Spinal cord (tissue), 10 donors: ENCODE measurements around the gene ARHGAP31. TPM values are rescaled to one million over a fixed set of nuclear protein-coding genes. Genes with fewer than 3 reads are reported as not detected.
"Not testable (repeated sequence)": the region's sequence is repeated elsewhere in the genome, so short reads cannot be mapped to it uniquely, and the experiment has no call there.

Source experiments
- DNase-seq, 6 donors: peaks; one replicate each; pipeline versions ENCODE4 v3.0.0 to v3.0.0-alpha.2; 2013 to 2015; ENCODE audit warnings: low spot score in 6 of 6, low read depth in 4 of 6
- H3K27ac ChIP-seq: one replicate; pipeline ENCODE4 v1.5.1; 2013; ENCODE audit warnings: low read depth, low read length, control low read depth
- H3K27me3 ChIP-seq: one replicate; pipeline ENCODE4 v1.6.1; 2013; ENCODE audit warnings: low read length; ENCODE audit not compliant: control insufficient read depth, insufficient read depth
- H3K36me3 ChIP-seq: one replicate; pipeline ENCODE4 v1.6.1; 2013; ENCODE audit warnings: low read length; ENCODE audit not compliant: control insufficient read depth, insufficient read depth
- H3K4me1 ChIP-seq: one replicate; pipeline ENCODE4 v1.6.1; 2013; ENCODE audit warnings: low read length; ENCODE audit not compliant: control insufficient read depth, insufficient read depth
- H3K4me3 ChIP-seq: one replicate; pipeline ENCODE4 v1.5.1; 2013; ENCODE audit warnings: low read depth, low read length, control low read depth
- H3K9me3 ChIP-seq: one replicate; pipeline ENCODE4 v1.6.1; 2013; ENCODE audit warnings: low read length; ENCODE audit not compliant: control insufficient read depth, insufficient read depth
- WGBS: methylation state at CpG from one replicate; pipeline ENCODE4 v1.1.5; 2013; ENCODE audit warnings: missing lambda C conversion rate; ENCODE audit not compliant: insufficient coverage; 5-methylcytosine and 5-hydroxymethylcytosine counted together
- polyA plus RNA-seq, 2 donors: library from polyadenylated mRNA; unstranded; fragments of 120-200 nt; gene quantifications; one replicate each; pipeline ENCODE4 v1.2.1, GENCODE V29; 2013; ENCODE audit not compliant: insufficient read length in 2 of 2
- total RNA-seq, 2 donors: library from RNA; depleted of rRNA in 1 of 2; stranded (reverse); fragments of 120-200 nt in 1 of 2; fragments of >200 nt in 1 of 2; gene quantifications; one replicate each; pipeline versions ENCODE4 v1.2.3 to v1.2.4, GENCODE V29; 2013 to 2014
- donor health status: healthy.

ARHGAP31 gene
- total and polyA plus RNA-seq, 4 donors = 15.0 to 27.9 (median 21.4) TPM

- WGBS = 79% methylated on average over 4 of the region's 7 CpGs
- no peak for DNase-seq
- H3K36me3 ChIP-seq = no peaks in the 10 kb centered on the region
- H3K4me3 ChIP-seq = no peak overlapping the region
- no peak overlapping the region for H3K27ac ChIP-seq
- peaks cover 19% of the 10 kb centered on the region for H3K4me1 ChIP-seq
- no peaks in the 10 kb centered on the region for H3K9me3 ChIP-seq
- H3K27me3 ChIP-seq = no peaks in the 10 kb centered on the region
Measured at GRCh38 chr3:119302697-119303551, 8.7 kb downstream of the ARHGAP31 start.

- WGBS = no CpG with 5 or more reads among the region's 1 CpG
- Histone ChIP-seq H3K36me3 (no peaks in the 10 kb centered on the region), H3K4me1 (peaks cover 14% of the 10 kb centered on the region), H3K27me3 (no peaks in the 10 kb centered on the region), H3K4me3 (no peak overlapping the region), H3K9me3 (no peaks in the 10 kb centered on the region), H3K27ac (no peak overlapping the region)
- DNase-seq = no peak
Measured at GRCh38 chr3:119304201-119304713, 10.1 kb downstream of the ARHGAP31 start.

- no peak overlapping the region for H3K27ac ChIP-seq
- DNase-seq = no peak
- H3K4me3 ChIP-seq = no peak overlapping the region
- H3K36me3 ChIP-seq = no peaks in the 10 kb centered on the region
- peaks cover 18% of the 10 kb centered on the region for H3K4me1 ChIP-seq
- H3K9me3 ChIP-seq = no peaks in the 10 kb centered on the region
- 83% methylated on average over 1 of the region's 1 CpG for WGBS
- H3K27me3 ChIP-seq = no peaks in the 10 kb centered on the region
Measured at GRCh38 chr3:119305286-119305685, 11.1 kb downstream of the ARHGAP31 start.

- H3K4me3 ChIP-seq, H3K27ac ChIP-seq, DNase-seq, H3K36me3 ChIP-seq, H3K9me3 ChIP-seq, H3K27me3 ChIP-seq: not testable (repeated sequence)
- 97% methylated on average over 9 of the region's 9 CpGs for WGBS
- H3K4me1 ChIP-seq = peaks cover 10% of the 10 kb centered on the region
Measured at GRCh38 chr3:119306378-119306777, 12.2 kb downstream of the ARHGAP31 start.

- 100% methylated on average over 1 of the region's 1 CpG for WGBS
- Histone ChIP-seq H3K27me3 (no peaks in the 10 kb centered on the region), H3K9me3 (no peaks in the 10 kb centered on the region), H3K36me3 (no peaks in the 10 kb centered on the region), H3K4me3 (no peak overlapping the region), H3K27ac (no peak overlapping the region), H3K4me1 (peaks cover 7% of the 10 kb centered on the region)
- no peak for DNase-seq
Measured at GRCh38 chr3:119308355-119308754, 14.2 kb downstream of the ARHGAP31 start.

- Histone ChIP-seq H3K27me3 (no peaks in the 10 kb centered on the region), H3K27ac (no peak overlapping the region), H3K4me3 (no peak overlapping the region), H3K36me3 (no peaks in the 10 kb centered on the region), H3K9me3 (no peaks in the 10 kb centered on the region), H3K4me1 (peaks cover 7% of the 10 kb centered on the region)
- WGBS = 80% methylated on average over 1 of the region's 4 CpGs
- DNase-seq = no peak
Measured at GRCh38 chr3:119309591-119309990, 15.4 kb downstream of the ARHGAP31 start.

GRCh38 chr3:119310071-119310470 is 15.9 kb downstream of the ARHGAP31 start:
- Histone ChIP-seq H3K4me1 (peaks cover 7% of the 10 kb centered on the region), H3K27ac (peak overlapping the region; percentile 25), H3K27me3 (no peaks in the 10 kb centered on the region), H3K4me3 (no peak overlapping the region), H3K36me3 (no peaks in the 10 kb centered on the region), H3K9me3 (no peaks in the 10 kb centered on the region)
- DNase-seq = peak in 1 of 6 donors; percentile 50
- WGBS = no CpG with 5 or more reads among the region's 3 CpGs

- Histone ChIP-seq H3K9me3 (no peaks in the 10 kb centered on the region), H3K36me3 (no peaks in the 10 kb centered on the region), H3K4me3 (no peak overlapping the region), H3K4me1 (peaks cover 7% of the 10 kb centered on the region), H3K27me3 (no peaks in the 10 kb centered on the region), H3K27ac (no peak overlapping the region)
- no peak for DNase-seq
- WGBS = 81% methylated on average over 6 of the region's 10 CpGs
Measured at GRCh38 chr3:119311081-119311925, 17.1 kb downstream of the ARHGAP31 start.

- no CpG with 5 or more reads among the region's 3 CpGs for WGBS
- no peaks in the 10 kb centered on the region for H3K9me3 ChIP-seq
- H3K27ac ChIP-seq = no peak overlapping the region
- no peak for DNase-seq
- H3K4me3 ChIP-seq = no peak overlapping the region
- no peaks in the 10 kb centered on the region for H3K27me3 ChIP-seq
- no peaks in the 10 kb centered on the region for H3K36me3 ChIP-seq
- H3K4me1 ChIP-seq = peaks cover 7% of the 10 kb centered on the region
Measured at GRCh38 chr3:119313461-119313860, 19.3 kb downstream of the ARHGAP31 start.
